ENCODE data around the gene FRMD4A. TPM values are rescaled to one million over a fixed set of nuclear protein-coding genes. Genes with fewer than 3 reads are reported as not detected.
A peak's percentile ranks its signal among the peaks of the same experiment; 100 is the strongest.

FRMD4A gene
- total and polyA plus RNA-seq, 2 experiments from 2014 or later: 5.4 to 10.3 TPM

- no peaks in the 10 kb centered on the region for H3K9me3 ChIP-seq (ENCODE audit: low read depth)
- H2AFZ ChIP-seq: no peak overlapping the region
- no peak for TF ChIP-seq EZH2 (IDR thresholded peaks at IDR 0.05; ENCODE audit: borderline replicate concordance)
- no peak for TF ChIP-seq EZH2phosphoT487 (IDR thresholded peaks at IDR 0.05; ENCODE audit: low read depth, severe bottlenecking, unreplicated experiment)
- no peak for TF ChIP-seq CTCF (IDR thresholded peaks at IDR 0.05; ENCODE audit: poor library complexity)
- H4K20me1 ChIP-seq (ENCODE audit: insufficient read depth, poor library complexity, severe bottlenecking): no peaks in the 10 kb centered on the region
- H3K27ac ChIP-seq: no peak overlapping the region
- peaks cover 5% of the 10 kb centered on the region for H3K4me1 ChIP-seq (ENCODE audit: insufficient read depth)
- no peaks in the 10 kb centered on the region for H3K36me3 ChIP-seq (replicated peaks; ENCODE audit: insufficient read depth, low read depth)
- H3K4me3 ChIP-seq: no peak overlapping the region
- peak; percentile 18 for DNase-seq (ENCODE audit: low spot score)
- H3K9me2 ChIP-seq (replicated peaks; ENCODE audit: insufficient read depth): no peaks in the 10 kb centered on the region
- no peaks in the 10 kb centered on the region for H3K27me3 ChIP-seq
- WGBS (ENCODE audit: low lambda C conversion rate, missing lambda C conversion rate): 62% methylated on average over 9 of the region's 9 CpGs
- H3K4me2 ChIP-seq: no peak overlapping the region
- H3K79me2 ChIP-seq: no peaks in the 10 kb centered on the region
Measured at GRCh38 chr10:14296065-14296709, 34.5 kb downstream of the FRMD4A start.

- Histone ChIP-seq H4K20me1 (ENCODE audit: insufficient read depth, poor library complexity, severe bottlenecking) (no peaks in the 10 kb centered on the region), H3K27ac (no peak overlapping the region), H3K4me1 (ENCODE audit: insufficient read depth) (peaks cover 5% of the 10 kb centered on the region), H3K27me3 (no peaks in the 10 kb centered on the region), H3K79me2 (no peaks in the 10 kb centered on the region), H3K4me3 (no peak overlapping the region), H3K9me2 (replicated peaks; ENCODE audit: insufficient read depth) (no peaks in the 10 kb centered on the region), H3K36me3 (replicated peaks; ENCODE audit: insufficient read depth, low read depth) (no peaks in the 10 kb centered on the region), H2AFZ (no peak overlapping the region), H3K4me2 (no peak overlapping the region), H3K9me3 (ENCODE audit: low read depth) (no peaks in the 10 kb centered on the region)
- no peak for TF ChIP-seq EZH2phosphoT487 (IDR thresholded peaks at IDR 0.05; ENCODE audit: low read depth, severe bottlenecking, unreplicated experiment)
- TF ChIP-seq CTCF (IDR thresholded peaks at IDR 0.05; ENCODE audit: poor library complexity): no peak
- TF ChIP-seq EZH2 (IDR thresholded peaks at IDR 0.05; ENCODE audit: borderline replicate concordance): no peak
- DNase-seq (ENCODE audit: low spot score): no peak
- 83% methylated on average over 14 of the region's 14 CpGs for WGBS (ENCODE audit: low lambda C conversion rate, missing lambda C conversion rate)
Measured at GRCh38 chr10:14294347-14295059, 36.2 kb downstream of the FRMD4A start.

GRCh38 chr10:14293526-14293925 is 37.2 kb downstream of the FRMD4A start:
- no peaks in the 10 kb centered on the region for H4K20me1 ChIP-seq (ENCODE audit: insufficient read depth, poor library complexity, severe bottlenecking)
- H3K4me1 ChIP-seq (ENCODE audit: insufficient read depth): peaks cover 5% of the 10 kb centered on the region
- DNase-seq (ENCODE audit: low spot score): no peak
- no peaks in the 10 kb centered on the region for H3K9me2 ChIP-seq (replicated peaks; ENCODE audit: insufficient read depth)
- H3K27me3 ChIP-seq: no peaks in the 10 kb centered on the region
- no peaks in the 10 kb centered on the region for H3K79me2 ChIP-seq
- H3K27ac ChIP-seq: no peak overlapping the region
- H3K36me3 ChIP-seq (replicated peaks; ENCODE audit: insufficient read depth, low read depth): no peaks in the 10 kb centered on the region
- TF ChIP-seq EZH2phosphoT487 (IDR thresholded peaks at IDR 0.05; ENCODE audit: low read depth, severe bottlenecking, unreplicated experiment): no peak
- no peak for TF ChIP-seq EZH2 (IDR thresholded peaks at IDR 0.05; ENCODE audit: borderline replicate concordance)
- TF ChIP-seq CTCF (IDR thresholded peaks at IDR 0.05; ENCODE audit: poor library complexity): no peak
- no peak overlapping the region for H3K4me2 ChIP-seq
- H3K9me3 ChIP-seq (ENCODE audit: low read depth): no peaks in the 10 kb centered on the region
- H2AFZ ChIP-seq: no peak overlapping the region
- H3K4me3 ChIP-seq: no peak overlapping the region
- WGBS (ENCODE audit: low lambda C conversion rate, missing lambda C conversion rate): 69% methylated on average over 3 of the region's 3 CpGs

All from hepatocyte (in vitro differentiated cells).